GM19463 (cell line): ENCODE measurements around the gene KLK11.

Experiments
- ATAC-seq: cut with Tn5 transposase; IDR thresholded peaks from one replicate; pipeline ENCODE4 v1.9.1; 2021; ENCODE audit warnings: mild to moderate bottlenecking, moderate library complexity; ENCODE audit not compliant: unreplicated experiment

KLK11 gene

DNA sequence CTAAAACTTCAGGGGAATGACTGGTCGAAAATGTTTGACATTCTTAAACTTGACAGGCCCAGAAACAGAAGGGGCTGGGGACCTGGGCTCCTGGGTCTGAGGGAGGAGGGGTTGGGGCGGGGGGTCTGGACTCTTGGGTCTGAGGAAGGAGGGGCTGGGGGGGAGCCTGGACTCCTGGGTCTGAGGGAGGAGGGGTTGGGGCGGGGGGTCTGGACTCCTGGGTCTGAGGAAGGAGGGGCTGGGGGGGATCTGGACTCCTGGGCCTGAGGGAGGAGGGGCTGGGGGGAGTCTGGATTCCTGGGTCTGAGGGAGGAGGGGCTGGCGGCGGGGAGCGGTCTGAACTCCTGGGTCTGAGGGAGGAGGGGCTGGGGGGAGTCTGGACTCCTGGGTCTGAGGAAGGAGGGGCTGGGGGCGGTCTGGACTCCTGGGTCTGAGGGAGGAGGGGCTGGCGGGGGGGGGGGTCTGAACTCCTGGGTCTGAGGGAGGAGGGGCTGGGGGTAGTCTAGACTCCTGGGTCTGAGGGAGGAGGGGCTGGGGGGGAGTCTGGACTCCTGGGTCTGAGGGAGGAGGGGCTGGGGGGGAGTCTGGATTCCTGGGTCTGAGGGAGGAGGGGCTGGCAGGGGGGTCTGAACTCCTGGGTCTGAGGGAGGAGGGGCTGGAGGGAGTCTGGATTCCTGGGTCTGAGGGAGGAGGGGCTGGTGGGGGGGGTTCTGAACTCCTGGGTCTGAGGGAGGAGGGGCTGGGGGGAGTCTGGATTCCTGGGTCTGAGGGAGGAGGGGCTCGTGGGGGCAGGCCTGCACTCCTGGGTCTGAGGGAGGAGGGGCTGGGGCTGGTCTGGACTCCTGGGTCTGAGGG lies 51.5 kb downstream of the KLK11 start:
- no peak for ATAC-seq

DNA sequence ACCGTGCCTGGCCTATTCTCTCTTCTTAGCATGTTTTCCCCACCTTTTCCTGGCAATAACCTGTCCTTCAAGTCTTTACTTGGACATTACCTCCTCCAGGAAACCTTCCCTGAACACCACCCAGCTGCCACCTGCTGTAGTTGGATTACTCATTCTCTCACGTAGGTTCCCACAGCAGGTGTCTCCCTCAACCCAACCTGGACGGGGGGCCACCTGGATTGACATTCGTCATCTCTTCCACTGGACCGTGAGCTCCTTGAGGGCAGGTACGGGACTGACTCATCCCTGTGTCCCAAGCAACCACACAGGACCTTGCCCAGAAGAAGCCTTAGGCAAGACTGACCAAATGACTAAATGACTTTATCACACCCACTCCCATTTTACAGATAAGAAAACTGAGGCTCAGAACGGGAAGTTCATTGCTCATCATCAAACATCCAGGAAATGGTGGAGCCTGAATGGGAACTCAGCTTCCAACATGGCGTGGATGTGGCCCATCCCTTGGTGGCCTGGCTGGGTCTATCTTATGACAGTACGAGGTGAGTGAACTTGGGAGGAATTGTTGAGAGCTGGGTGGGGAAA lies 53.5 kb downstream of the KLK11 start:
- no peak for ATAC-seq
